K562 (cell line): Measurements from ENCODE around the gene RDM1. TPM values are rescaled to one million over a fixed set of nuclear protein-coding genes. Genes with fewer than 3 reads are reported as not detected.

ENCODE experiments used
- BHLHE40 ChIP-seq: IDR thresholded peaks from 2 replicates; pipeline ENCODE4 v1.6.1; 2011; ENCODE audit warnings: low read length, improper control_type of control experiment
- CHD4 ChIP-seq: fragments of 200-600 bp; sonication (generic); IDR thresholded peaks from 3 replicates; pipeline ENCODE4 v1.6.1; 2012; ENCODE audit warnings: low read depth, mild to moderate bottlenecking, mixed read lengths, low read length, inconsistent platforms; ENCODE audit not compliant: insufficient read depth, insufficient replicate concordance, poor library complexity, severe bottlenecking
- E2F3 ChIP-seq: fragments of 250-450 bp; sonication (Bioruptor Pico); IDR thresholded peaks from 2 replicates; pipeline ENCODE4 v1.4.0; 2020; ENCODE audit warnings: mild to moderate bottlenecking
- EGR1 ChIP-seq: fragments of 450-650 bp; conservative IDR thresholded peaks from 2 replicates; pipeline ENCODE4 v1.6.1; 2017; ENCODE audit warnings: mild to moderate bottlenecking
- HCFC1 ChIP-seq: IDR thresholded peaks from 2 replicates; pipeline ENCODE4 v1.6.1; 2012; ENCODE audit warnings: low read depth, low read length, improper control_type of control experiment
- JUND ChIP-seq, 2 experiments: IDR thresholded peaks; 2 replicates in 1 of 2; 3 replicates in 1 of 2; pipeline ENCODE4 v1.6.1; 2011; ENCODE audit warnings: borderline replicate concordance in 2 of 2, low read depth in 2 of 2, low read length in 2 of 2, improper control_type of control experiment in 1 of 2, missing biosample characterization in 1 of 2, missing genetic modification characterization in 1 of 2, missing genetic modification reagents in 1 of 2
- KDM4B ChIP-seq, 2 experiments: fragments of 450-650 bp in 1 of 2; sonication (generic) in 1 of 2; IDR thresholded peaks; 2 replicates each; pipeline ENCODE4 v1.6.1; 2016 to 2017; ENCODE audit warnings: borderline replicate concordance in 2 of 2, antibody characterized with exemption in 1 of 2, low read depth in 1 of 2, mild to moderate bottlenecking in 1 of 2
- KDM5B ChIP-seq: fragments of 200-600 bp; sonication (generic); IDR thresholded peaks from 2 replicates; pipeline ENCODE4 v1.6.1; 2012; ENCODE audit warnings: low read depth, mild to moderate bottlenecking, moderate library complexity, low read length, control low read depth, inconsistent platforms; ENCODE audit not compliant: insufficient replicate concordance
- MEIS2 ChIP-seq: fragments of 450-650 bp; IDR thresholded peaks from 2 replicates; pipeline ENCODE4 v1.6.1; 2014; ENCODE audit warnings: mild to moderate bottlenecking; ENCODE audit not compliant: partially characterized antibody
- PHF8 ChIP-seq: fragments of 200-600 bp; sonication (generic); IDR thresholded peaks from 2 replicates; pipeline ENCODE4 v1.6.1; 2012; ENCODE audit warnings: mixed run types, mild to moderate bottlenecking, inconsistent platforms, low read length, moderate library complexity, borderline replicate concordance
- RBBP5 ChIP-seq: fragments of 200-600 bp; sonication (generic); IDR thresholded peaks from 2 replicates; pipeline ENCODE4 v1.6.1; 2012; ENCODE audit warnings: borderline replicate concordance, mild to moderate bottlenecking, low read length, control low read depth, inconsistent platforms; ENCODE audit not compliant: insufficient read depth, poor library complexity, severe bottlenecking
- SMC3 ChIP-seq: conservative IDR thresholded peaks from 2 replicates; pipeline ENCODE4 v1.6.1; 2011; ENCODE audit warnings: low read depth, low read length, improper control_type of control experiment; ENCODE audit not compliant: insufficient read depth
- SNIP1 ChIP-seq: fragments of 450-650 bp; IDR thresholded peaks from 2 replicates; pipeline ENCODE4 v1.7.1; 2017; ENCODE audit warnings: low read depth, mild to moderate bottlenecking
- SRF ChIP-seq, 2 experiments: fragments of 250-450, 450-650 bp in 1 of 2; sonication (Bioruptor Pico) in 1 of 2; sonication (generic) in 1 of 2; formaldehyde crosslinking; IDR thresholded peaks; 2 replicates each; pipeline versions ENCODE4 v1.5.0 to v1.5.1; 2020 to 2022; ENCODE audit warnings: mild to moderate bottlenecking in 1 of 2, missing genetic modification reagents in 1 of 2
- TFAP4 ChIP-seq: sonication (generic); formaldehyde crosslinking; IDR thresholded peaks from 2 replicates; pipeline ENCODE4 v1.8.0; 2022; ENCODE audit warnings: missing genetic modification reagents, mild to moderate bottlenecking, moderate library complexity, borderline replicate concordance
- ZBTB7A ChIP-seq: IDR thresholded peaks from 2 replicates; pipeline ENCODE4 v1.6.1; 2011; ENCODE audit warnings: low read depth, mild to moderate bottlenecking, low read length, moderate library complexity, borderline replicate concordance; ENCODE audit not compliant: control insufficient read depth
- ZEB2 ChIP-seq: fragments of 450-650 bp; IDR thresholded peaks from 2 replicates; pipeline ENCODE4 v1.6.1; 2016
- ZNF354B ChIP-seq: fragments of 250-450 bp; sonication (Bioruptor Pico); IDR thresholded peaks from 2 replicates; pipeline ENCODE4 v1.4.0; 2020
- ZNF384 ChIP-seq: IDR thresholded peaks from 2 replicates; pipeline ENCODE4 v1.6.1; 2012; ENCODE audit warnings: low read depth, low read length, improper control_type of control experiment
- polyA plus RNA-seq, 8 experiments: library from polyadenylated mRNA; depleted of rRNA in 4 of 8; stranded (reverse) in 5 of 8; unstranded in 3 of 8; fragments of >200 nt; fragmentation: Nextera tagmentation in 2 of 8; fragmentation: Illumina TruSeq in 1 of 8; extraction: Ambion mirVana in 2 of 8; extraction: Trizol in 1 of 8; gene quantifications; 2 replicates each; pipeline versions ENCODE4 v1.2.1 to v1.2.3, GENCODE V29; 2011 to 2014; ENCODE audit warnings: inconsistent platforms in 1 of 8, missing spikeins in 1 of 8
- total RNA-seq, 7 experiments: library from RNA; depleted of rRNA in 6 of 7; stranded (reverse); fragments of >200 nt in 6 of 7; fragmentation: Illumina TruSeq in 2 of 7; extraction: Trizol in 2 of 7; gene quantifications; 2 replicates each; pipeline versions ENCODE4 v1.2.1 to v1.2.3, GENCODE V29; 2011 to 2021; ENCODE audit warnings: low replicate concordance in 1 of 7
- TF ChIP-seq, protein P1 (sequence below): fragments of 450-650 bp; formaldehyde crosslinking; conservative IDR thresholded peaks from 2 replicates; pipeline ENCODE4 v1.4.0; 2022; ENCODE audit warnings: mild to moderate bottlenecking, missing genetic modification characterization

RDM1 gene
- total and polyA plus RNA-seq, 9 of the 15 experiments (the other 6 are each of a cell fraction or from before 2014, with no cell fraction given): 2.5 to 11.2 (median 5.4) TPM

- TF ChIP-seq SRF (CRISPR knock-in tag; IDR thresholded peaks at IDR 0.05) (peak in 1 of 2 experiments; percentile 44; a peak in 1 of 4 replicates), HCFC1 (0 out of 2 replicates have a peak, but pooled peaks have one; percentile 9), JUND (IDR thresholded peaks at IDR 0.05; ENCODE audit: borderline replicate concordance, low read depth, low read length) (peak; percentile 48; the same call in 1 of the 2 replicates), JUND (tag; IDR thresholded peaks at IDR 0.05; ENCODE audit: borderline replicate concordance, low read depth, low read length) (no peak), SNIP1 (no peak), BHLHE40 (peak; percentile 75), ZBTB7A (peak; percentile 76; the same call in 1 of the 2 replicates), PHF8 (peak; percentile 61; the same call in 1 of the 2 replicates), ZNF384 (peak; percentile 75), TFAP4 (peak; percentile 52; the same call in 1 of the 2 replicates), SMC3 (0 out of 2 replicates have a peak, but pooled peaks have one; percentile 3), EGR1 (peak; percentile 85), MEIS2 (peak; percentile 93), ZEB2 (peak; percentile 58; the same call in 1 of the 2 replicates), RBBP5 (no peak), ZNF354B (no peak), CHD4 (no peak), KDM5B (peak; percentile 42), E2F3 (CRISPR knock-in tag) (peak; percentile 86), KDM4B (IDR thresholded peaks at IDR 0.05; ENCODE audit: borderline replicate concordance in 2 of 2, low read depth in 1 of 2) (no peak)
- TF ChIP-seq, protein P1, sequence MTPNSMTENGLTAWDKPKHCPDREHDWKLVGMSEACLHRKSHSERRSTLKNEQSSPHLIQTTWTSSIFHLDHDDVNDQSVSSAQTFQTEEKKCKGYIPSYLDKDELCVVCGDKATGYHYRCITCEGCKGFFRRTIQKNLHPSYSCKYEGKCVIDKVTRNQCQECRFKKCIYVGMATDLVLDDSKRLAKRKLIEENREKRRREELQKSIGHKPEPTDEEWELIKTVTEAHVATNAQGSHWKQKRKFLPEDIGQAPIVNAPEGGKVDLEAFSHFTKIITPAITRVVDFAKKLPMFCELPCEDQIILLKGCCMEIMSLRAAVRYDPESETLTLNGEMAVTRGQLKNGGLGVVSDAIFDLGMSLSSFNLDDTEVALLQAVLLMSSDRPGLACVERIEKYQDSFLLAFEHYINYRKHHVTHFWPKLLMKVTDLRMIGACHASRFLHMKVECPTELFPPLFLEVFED (CRISPR knock-in tag): no peak
Measured at GRCh38 chr17:35930211-35931065, at the start of gene RDM1 (continued).
